Karpas-422 (cell line): ENCODE results near the gene SLC24A3. TPM values are rescaled to one million over a fixed set of nuclear protein-coding genes. Genes with fewer than 3 reads are reported as not detected.

Experiments
- DNase-seq: peaks from one replicate; pipeline ENCODE4 v3.0.0-alpha.2; 2015
- H2AFZ ChIP-seq: fragments of 200-600 bp; sonication (generic); 2 replicates; pipeline ENCODE4 v1.6.1; 2014; ENCODE audit warnings: antibody characterized with exemption, low read length, mixed read lengths
- H3K27ac ChIP-seq: fragments of 200-600 bp; sonication (generic); 2 replicates; pipeline ENCODE4 v1.5.1; 2014; ENCODE audit warnings: mild to moderate bottlenecking, low read length, moderate library complexity
- H3K27me3 ChIP-seq: fragments of 200-600 bp; sonication (generic); 2 replicates; pipeline ENCODE4 v1.6.1; 2014; ENCODE audit warnings: low read length, mixed read lengths
- H3K36me3 ChIP-seq: fragments of 200-600 bp; sonication (generic); 2 replicates; pipeline ENCODE4 v1.6.1; 2014; ENCODE audit warnings: low read length, mixed read lengths; ENCODE audit not compliant: insufficient read depth
- H3K4me1 ChIP-seq: fragments of 200-600 bp; sonication (generic); 2 replicates; pipeline ENCODE4 v1.6.1; 2014; ENCODE audit warnings: mild to moderate bottlenecking, low read length, mixed read lengths
- H3K4me2 ChIP-seq: fragments of 200-600 bp; sonication (generic); 2 replicates; pipeline ENCODE4 v1.6.1; 2014; ENCODE audit warnings: low read length, low read depth, mild to moderate bottlenecking; ENCODE audit not compliant: poor library complexity, severe bottlenecking
- H3K4me3 ChIP-seq: fragments of 200-600 bp; sonication (generic); 2 replicates; pipeline ENCODE4 v1.5.1; 2014; ENCODE audit warnings: mild to moderate bottlenecking, antibody characterized with exemption, low read length, mixed read lengths
- H3K79me2 ChIP-seq: fragments of 200-600 bp; sonication (generic); 2 replicates; pipeline ENCODE4 v1.6.1; 2014; ENCODE audit warnings: mild to moderate bottlenecking, low read length, mixed read lengths
- H3K9ac ChIP-seq: fragments of 200-600 bp; sonication (generic); 2 replicates; pipeline ENCODE4 v1.6.0; 2014; ENCODE audit warnings: low read length
- H3K9me2 ChIP-seq: fragments of 200-600 bp; sonication (generic), shearing (Covaris generic); replicated peaks from 2 replicates; pipeline ENCODE4 v1.6.0; 2014; ENCODE audit warnings: mild to moderate bottlenecking, low read length, moderate library complexity; ENCODE audit not compliant: insufficient read depth
- H3K9me3 ChIP-seq: fragments of 300-700, 200-600 bp; sonication (generic); 2 replicates; pipeline ENCODE4 v1.6.1; 2014; ENCODE audit warnings: low read length, mixed read lengths
- H4K20me1 ChIP-seq: fragments of 200-600 bp; sonication (generic); 2 replicates; pipeline ENCODE4 v1.6.1; 2014; ENCODE audit warnings: mild to moderate bottlenecking, antibody characterized with exemption, low read length, low read depth; ENCODE audit not compliant: insufficient read depth
- total RNA-seq: library from RNA; depleted of rRNA; stranded (reverse); fragments of >200 nt; shearing (Covaris generic); gene quantifications from 2 replicates; pipeline ENCODE4 v1.2.3, GENCODE V29; 2014; ENCODE audit warnings: low replicate concordance

The SLC24A3 gene
- total RNA-seq, 1 experiment from 2014 or later = not detected

DNA sequence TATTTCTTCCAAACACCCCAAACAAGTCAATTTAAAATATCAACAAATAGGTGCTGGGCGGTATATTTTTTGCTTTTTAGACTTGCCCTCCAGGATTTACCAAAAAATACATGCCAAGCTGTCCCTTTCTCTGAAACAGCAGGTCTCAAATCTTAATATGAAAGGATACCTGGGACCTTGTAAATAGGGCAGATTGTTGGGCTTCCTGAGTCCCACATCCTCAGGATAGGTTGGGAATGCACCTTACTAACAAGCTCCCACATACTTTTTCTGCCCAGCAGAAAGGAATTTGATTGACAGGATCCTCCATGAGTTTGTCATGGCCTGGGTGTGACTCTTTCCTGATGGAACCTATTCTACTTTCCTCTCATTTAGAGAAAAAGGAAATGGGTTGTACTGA, 4.9 kb upstream of the SLC24A3 start:
- Histone ChIP-seq H3K4me2 (no peak overlapping the region), H3K27me3 (peaks cover 3% of the 10 kb centered on the region; the same call in 1 of the 2 replicates), H3K4me1 (no peaks in the 10 kb centered on the region), H3K9me2 (no peaks in the 10 kb centered on the region), H4K20me1 (no peaks in the 10 kb centered on the region), H3K4me3 (no peak overlapping the region), H2AFZ (no peak overlapping the region), H3K36me3 (no peaks in the 10 kb centered on the region), H3K9me3 (no peaks in the 10 kb centered on the region), H3K27ac (no peak overlapping the region), H3K9ac (no peak overlapping the region), H3K79me2 (no peaks in the 10 kb centered on the region)
- no peak for DNase-seq

GRCh38 chr20:19210391-19211155, 1.9 kb upstream of the SLC24A3 start:
- peaks cover 4% of the 10 kb centered on the region; the same call in 1 of the 2 replicates for H4K20me1 ChIP-seq
- H3K79me2 ChIP-seq = no peaks in the 10 kb centered on the region
- no peak overlapping the region for H3K27ac ChIP-seq
- no peak overlapping the region for H3K4me2 ChIP-seq
- no peaks in the 10 kb centered on the region for H3K9me3 ChIP-seq
- no peaks in the 10 kb centered on the region for H3K36me3 ChIP-seq
- peaks cover 7% of the 10 kb centered on the region; the same call in 1 of the 2 replicates for H3K4me1 ChIP-seq
- no peak for DNase-seq
- H3K9me2 ChIP-seq = no peaks in the 10 kb centered on the region
- H2AFZ ChIP-seq = no peak overlapping the region
- H3K27me3 ChIP-seq = no peaks in the 10 kb centered on the region
- H3K4me3 ChIP-seq = no peak overlapping the region
- H3K9ac ChIP-seq = no peak overlapping the region

DNA sequence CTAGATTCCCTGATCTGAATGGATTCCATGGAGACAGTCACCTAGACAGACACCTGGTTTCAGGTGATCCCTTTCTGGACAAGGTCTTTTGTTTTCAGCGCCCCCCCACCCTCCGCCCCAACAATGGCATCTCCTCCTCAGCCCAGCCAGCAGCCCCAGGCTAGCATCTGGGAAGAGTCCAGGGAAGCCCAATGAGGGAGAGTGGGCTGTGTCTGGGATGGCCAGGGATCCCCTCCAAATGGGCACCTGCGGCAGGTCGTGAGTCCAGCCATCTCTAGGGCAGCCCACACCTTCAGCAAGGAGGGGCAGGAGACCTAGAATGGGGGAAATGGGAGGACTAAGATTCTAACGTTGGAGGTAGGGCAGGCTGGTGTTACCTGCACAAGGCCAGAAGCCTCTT, 1.2 kb upstream of the SLC24A3 start:
- DNase-seq = no peak
- Histone ChIP-seq H3K4me1 (peaks cover 7% of the 10 kb centered on the region; the same call in 1 of the 2 replicates), H3K27ac (no peak overlapping the region), H3K36me3 (no peaks in the 10 kb centered on the region), H2AFZ (no peak overlapping the region), H3K9ac (no peak overlapping the region), H3K4me2 (no peak overlapping the region), H4K20me1 (peaks cover 4% of the 10 kb centered on the region; the same call in 1 of the 2 replicates), H3K9me2 (no peaks in the 10 kb centered on the region), H3K4me3 (no peak overlapping the region), H3K9me3 (no peaks in the 10 kb centered on the region), H3K79me2 (no peaks in the 10 kb centered on the region), H3K27me3 (no peaks in the 10 kb centered on the region)

- Histone ChIP-seq H3K27me3 (no peaks in the 10 kb centered on the region), H3K4me3 (no peak overlapping the region), H4K20me1 (peaks cover 4% of the 10 kb centered on the region; the same call in 1 of the 2 replicates), H2AFZ (no peak overlapping the region), H3K27ac (no peak overlapping the region), H3K36me3 (no peaks in the 10 kb centered on the region), H3K4me1 (peaks cover 7% of the 10 kb centered on the region; the same call in 1 of the 2 replicates), H3K4me2 (no peak overlapping the region), H3K9me3 (no peaks in the 10 kb centered on the region), H3K79me2 (no peaks in the 10 kb centered on the region), H3K9me2 (no peaks in the 10 kb centered on the region), H3K9ac (no peak overlapping the region)
- no peak for DNase-seq
Measured at GRCh38 chr20:19211661-19212468, 577 bp upstream of the SLC24A3 start.

DNA sequence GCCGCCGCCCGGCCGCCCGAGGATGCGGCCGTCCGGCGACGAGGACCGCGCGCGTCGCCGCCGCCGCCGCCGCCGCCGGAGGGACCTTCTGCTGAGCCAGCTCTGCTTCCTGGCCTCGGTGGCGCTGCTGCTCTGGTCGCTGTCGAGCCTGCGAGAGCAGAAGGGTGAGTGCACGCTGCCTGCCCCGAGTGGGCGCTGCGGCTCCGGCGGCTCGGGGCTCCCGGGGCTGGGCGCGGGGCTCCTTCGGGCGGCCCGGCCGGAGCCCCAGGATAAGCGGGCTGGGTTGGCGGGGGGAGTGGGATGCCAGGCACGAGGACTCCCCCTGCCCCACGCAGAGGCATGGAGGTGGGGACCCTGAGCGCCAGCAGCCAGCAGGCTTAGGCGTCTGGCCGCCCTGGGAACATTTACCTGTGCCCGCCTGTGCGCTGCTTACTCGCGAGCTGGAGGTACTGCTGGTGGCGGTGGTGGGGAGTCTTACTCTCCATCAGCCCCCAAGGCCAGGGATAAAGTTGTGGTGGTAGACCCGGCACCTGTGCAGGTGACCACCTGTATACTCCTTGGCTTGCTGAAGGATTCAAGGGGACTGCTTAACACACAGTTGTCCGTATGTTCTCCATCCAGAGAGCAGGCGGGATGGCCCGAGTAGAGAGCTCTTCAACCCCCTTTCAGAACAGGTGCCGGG, 520 bp downstream of the SLC24A3 start:
- Histone ChIP-seq H2AFZ (no peak overlapping the region), H3K4me2 (no peak overlapping the region)
- DNase-seq = peak; percentile 72

DNA sequence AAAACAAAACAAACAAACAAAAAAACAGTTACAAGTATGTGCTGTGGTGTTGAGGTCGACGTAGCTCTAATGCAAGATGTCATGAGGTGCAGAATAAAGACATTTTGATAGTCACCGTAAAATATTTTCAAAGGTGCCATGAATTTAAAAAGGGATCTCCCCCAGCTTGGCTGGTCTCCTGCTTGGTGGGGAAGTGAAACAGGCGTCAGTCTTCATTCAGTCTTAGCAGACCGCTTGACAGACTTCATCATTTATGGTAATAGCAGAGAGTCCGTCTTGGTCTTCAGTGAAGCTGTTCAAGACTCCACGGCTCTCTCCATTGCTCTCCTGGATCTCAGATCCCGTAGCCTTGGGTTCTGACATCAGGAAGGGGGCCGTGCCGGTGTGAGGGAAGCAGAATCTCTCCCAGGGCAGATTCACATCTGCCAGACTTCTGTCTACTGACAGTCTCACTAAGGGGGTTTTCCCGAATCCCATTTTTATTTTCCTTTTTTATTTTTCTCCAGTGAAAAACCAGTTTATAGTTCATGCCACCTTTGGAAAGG, 1.6 kb downstream of the SLC24A3 start:
- H3K27me3 ChIP-seq = no peaks in the 10 kb centered on the region
- no peaks in the 10 kb centered on the region for H3K36me3 ChIP-seq
- no peak overlapping the region for H3K4me3 ChIP-seq
- no peaks in the 10 kb centered on the region for H3K9me3 ChIP-seq
- peaks cover 7% of the 10 kb centered on the region; the same call in 1 of the 2 replicates for H3K4me1 ChIP-seq
- no peaks in the 10 kb centered on the region for H3K9me2 ChIP-seq
- H4K20me1 ChIP-seq = peaks cover 4% of the 10 kb centered on the region; the same call in 1 of the 2 replicates
- H3K27ac ChIP-seq = no peak overlapping the region
- no peak overlapping the region for H3K4me2 ChIP-seq
- no peak overlapping the region for H2AFZ ChIP-seq
- DNase-seq = peak; percentile 66
- no peak overlapping the region for H3K9ac ChIP-seq
- no peaks in the 10 kb centered on the region for H3K79me2 ChIP-seq

More for the DNA sequence above, 520 bp downstream of the SLC24A3 start:
- Histone ChIP-seq H3K4me3 (no peak overlapping the region), H3K9ac (no peak overlapping the region), H3K79me2 (no peaks in the 10 kb centered on the region), H3K9me3 (no peaks in the 10 kb centered on the region), H3K36me3 (no peaks in the 10 kb centered on the region), H3K27ac (no peak overlapping the region), H4K20me1 (peaks cover 4% of the 10 kb centered on the region; the same call in 1 of the 2 replicates), H3K4me1 (peaks cover 7% of the 10 kb centered on the region; the same call in 1 of the 2 replicates), H3K27me3 (no peaks in the 10 kb centered on the region), H3K9me2 (no peaks in the 10 kb centered on the region)

- Histone ChIP-seq H3K9ac (no peak overlapping the region), H3K27me3 (no peaks in the 10 kb centered on the region), H3K4me2 (no peak overlapping the region), H3K4me1 (peaks cover 7% of the 10 kb centered on the region; the same call in 1 of the 2 replicates), H3K36me3 (no peaks in the 10 kb centered on the region), H3K9me3 (no peaks in the 10 kb centered on the region), H3K79me2 (no peaks in the 10 kb centered on the region), H3K27ac (no peak overlapping the region), H3K9me2 (no peaks in the 10 kb centered on the region), H2AFZ (no peak overlapping the region), H4K20me1 (peaks cover 4% of the 10 kb centered on the region; the same call in 1 of the 2 replicates), H3K4me3 (no peak overlapping the region)
- DNase-seq = no peak
Measured at GRCh38 chr20:19218411-19218810, 6.0 kb downstream of the SLC24A3 start.
